ENCODE results near the gene ZNRF4. TPM values are rescaled to one million over a fixed set of nuclear protein-coding genes. Genes with fewer than 3 reads are reported as not detected.
"Not testable (repeated sequence)": the region's sequence is repeated elsewhere in the genome, so short reads cannot be mapped to it uniquely, and the experiment has no call there.

ZNRF4 gene
- total RNA-seq, 2 donors from 2014 or later: not detected

DNA sequence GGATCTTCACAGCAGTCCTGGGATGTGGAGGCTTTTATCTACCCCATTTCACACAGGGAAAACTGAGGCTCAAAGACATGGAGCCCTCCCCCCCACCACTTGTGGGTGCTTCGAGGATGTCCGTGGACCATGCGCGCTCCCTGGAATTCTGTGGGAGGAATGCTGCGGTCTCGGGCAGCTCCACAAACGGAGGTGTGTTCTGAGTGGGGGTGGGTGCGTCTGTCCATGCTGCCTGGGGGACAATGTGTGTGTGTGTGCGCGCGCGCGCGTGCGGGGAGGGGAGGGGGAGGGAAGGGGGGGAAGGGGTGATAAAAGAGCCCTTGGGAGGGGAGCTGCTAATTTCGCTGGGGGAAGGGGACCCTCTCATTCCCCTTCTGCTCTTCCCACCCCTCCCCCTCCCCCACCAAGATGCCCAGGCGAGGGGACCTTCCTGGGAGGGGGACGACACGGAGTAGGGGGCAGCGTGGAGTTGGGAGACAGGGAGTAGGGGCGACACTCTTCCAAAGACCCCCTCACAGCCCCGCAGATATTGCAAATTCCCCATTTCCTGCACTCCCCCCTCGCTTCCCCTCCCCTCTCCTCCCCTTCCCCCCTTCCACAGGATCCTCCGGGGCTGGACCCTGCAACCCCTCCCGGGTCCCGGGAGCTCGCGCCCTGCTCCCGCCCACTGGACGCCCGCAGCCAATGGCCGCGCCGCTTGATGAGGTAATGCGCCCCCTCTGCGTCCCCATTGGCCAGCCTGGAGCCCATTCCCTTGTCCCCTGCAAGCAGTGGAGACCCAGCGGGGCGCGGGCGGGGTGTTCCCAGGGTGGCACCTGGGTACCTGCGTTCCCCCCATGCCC is 18.9 kb upstream of the ZNRF4 start:
- TF ChIP-seq, protein P1, sequence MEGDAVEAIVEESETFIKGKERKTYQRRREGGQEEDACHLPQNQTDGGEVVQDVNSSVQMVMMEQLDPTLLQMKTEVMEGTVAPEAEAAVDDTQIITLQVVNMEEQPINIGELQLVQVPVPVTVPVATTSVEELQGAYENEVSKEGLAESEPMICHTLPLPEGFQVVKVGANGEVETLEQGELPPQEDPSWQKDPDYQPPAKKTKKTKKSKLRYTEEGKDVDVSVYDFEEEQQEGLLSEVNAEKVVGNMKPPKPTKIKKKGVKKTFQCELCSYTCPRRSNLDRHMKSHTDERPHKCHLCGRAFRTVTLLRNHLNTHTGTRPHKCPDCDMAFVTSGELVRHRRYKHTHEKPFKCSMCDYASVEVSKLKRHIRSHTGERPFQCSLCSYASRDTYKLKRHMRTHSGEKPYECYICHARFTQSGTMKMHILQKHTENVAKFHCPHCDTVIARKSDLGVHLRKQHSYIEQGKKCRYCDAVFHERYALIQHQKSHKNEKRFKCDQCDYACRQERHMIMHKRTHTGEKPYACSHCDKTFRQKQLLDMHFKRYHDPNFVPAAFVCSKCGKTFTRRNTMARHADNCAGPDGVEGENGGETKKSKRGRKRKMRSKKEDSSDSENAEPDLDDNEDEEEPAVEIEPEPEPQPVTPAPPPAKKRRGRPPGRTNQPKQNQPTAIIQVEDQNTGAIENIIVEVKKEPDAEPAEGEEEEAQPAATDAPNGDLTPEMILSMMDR (IDR thresholded peaks at IDR 0.05): no peak
- H3K9me3 ChIP-seq: no peaks in the 10 kb centered on the region
- H3K36me3 ChIP-seq: no peaks in the 10 kb centered on the region
- no peak overlapping the region for H3K27ac ChIP-seq
- no peak for DNase-seq
- no peak overlapping the region for H3K4me3 ChIP-seq
- intact Hi-C loops (cut with DNase I): no loop called here
- H3K27me3 ChIP-seq: no peaks in the 10 kb centered on the region
- H3K9ac ChIP-seq (ENCODE audit: low read depth in 2 of 2, low read length in 2 of 2): no peak overlapping the region
- no peaks in the 10 kb centered on the region for H3K4me1 ChIP-seq

- no peaks in the 10 kb centered on the region for H3K27me3 ChIP-seq
- intact Hi-C loops (cut with DNase I): no loop called here
- TF ChIP-seq, protein P1 (IDR thresholded peaks at IDR 0.05): no peak
- DNase-seq: no peak
- no peaks in the 10 kb centered on the region for H3K9me3 ChIP-seq
- no peak overlapping the region for H3K4me3 ChIP-seq
- H3K36me3 ChIP-seq: no peaks in the 10 kb centered on the region
- no peaks in the 10 kb centered on the region for H3K4me1 ChIP-seq
- no peak overlapping the region for H3K9ac ChIP-seq (ENCODE audit: low read depth in 2 of 2, low read length in 2 of 2)
- no peak overlapping the region for H3K27ac ChIP-seq
These were observed 18.3 kb upstream of the ZNRF4 start for GRCh38 chr19:5436948-5437306.

DNA sequence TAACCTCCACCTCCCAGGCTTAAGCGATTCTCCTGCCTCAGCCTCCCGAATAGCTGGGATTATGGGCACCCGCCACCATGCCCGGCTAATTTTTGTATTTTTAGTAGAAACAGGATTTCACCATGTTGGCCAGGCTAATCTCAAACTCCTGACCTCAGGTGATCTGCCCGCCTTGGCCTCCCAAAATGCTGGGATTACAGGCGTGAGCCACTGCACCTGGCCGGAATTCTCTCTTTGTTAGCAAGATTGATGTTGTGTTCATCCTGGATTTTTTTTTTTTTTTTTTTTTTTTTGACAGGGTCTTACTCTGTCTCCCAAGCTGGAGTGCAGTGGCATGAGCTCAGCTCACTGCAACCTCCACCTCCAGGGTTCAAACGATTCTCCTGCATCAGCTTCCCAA is 16.5 kb upstream of the ZNRF4 start:
- H3K27me3 ChIP-seq; DNase-seq; H3K4me3 ChIP-seq; H3K9me3 ChIP-seq; H3K27ac ChIP-seq; intact Hi-C loops (cut with DNase I); H3K9ac ChIP-seq (ENCODE audit: low read depth in 2 of 2, low read length in 2 of 2); H3K36me3 ChIP-seq; H3K4me1 ChIP-seq: not testable (repeated sequence)

- H3K4me3 ChIP-seq: no peak overlapping the region
- no peak overlapping the region for H3K27ac ChIP-seq
- no peaks in the 10 kb centered on the region for H3K36me3 ChIP-seq
- intact Hi-C loops (cut with DNase I): no loop called here
- H3K9ac ChIP-seq (ENCODE audit: low read depth in 2 of 2, low read length in 2 of 2): no peak overlapping the region
- no peaks in the 10 kb centered on the region for H3K27me3 ChIP-seq
- DNase-seq: no peak
- H3K4me1 ChIP-seq: no peaks in the 10 kb centered on the region
- TF ChIP-seq, protein P1 (IDR thresholded peaks at IDR 0.05): no peak
- H3K9me3 ChIP-seq: no peaks in the 10 kb centered on the region
These were observed 15.8 kb upstream of the ZNRF4 start for GRCh38 chr19:5439452-5439851.

DNA sequence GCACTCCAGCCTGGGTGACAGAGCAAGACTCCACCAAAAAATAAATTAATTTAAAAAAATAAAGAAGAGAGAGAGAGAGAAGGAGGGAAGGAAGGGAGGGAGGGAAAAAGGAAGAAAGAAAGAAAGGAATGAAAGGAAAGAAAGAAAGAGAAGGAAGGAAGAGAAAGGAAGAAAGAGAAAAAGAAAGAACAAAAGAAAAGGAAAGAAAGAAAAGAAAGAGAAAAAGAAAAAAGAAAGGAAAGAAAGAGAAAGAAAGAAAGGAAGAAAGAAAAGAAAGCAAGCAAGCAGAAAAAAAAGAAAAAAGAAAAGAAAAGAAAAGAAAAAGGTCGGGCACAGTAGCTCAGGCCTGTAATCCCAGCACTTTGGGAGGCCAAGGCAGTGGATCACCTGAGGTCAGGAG is 14.9 kb upstream of the ZNRF4 start:
- intact Hi-C loops (cut with DNase I): no loop called here
- no peak for DNase-seq
- no peaks in the 10 kb centered on the region for H3K9me3 ChIP-seq
- no peaks in the 10 kb centered on the region for H3K36me3 ChIP-seq
- no peaks in the 10 kb centered on the region for H3K4me1 ChIP-seq
- H3K27me3 ChIP-seq: no peaks in the 10 kb centered on the region
- H3K27ac ChIP-seq: no peak overlapping the region
- no peak overlapping the region for H3K9ac ChIP-seq (ENCODE audit: low read depth in 2 of 2, low read length in 2 of 2)
- TF ChIP-seq, protein P1 (IDR thresholded peaks at IDR 0.05): no peak
- H3K4me3 ChIP-seq: no peak overlapping the region

- Histone ChIP-seq H3K36me3 (no peaks in the 10 kb centered on the region), H3K27ac (no peak overlapping the region), H3K27me3 (no peaks in the 10 kb centered on the region), H3K9me3 (no peaks in the 10 kb centered on the region), H3K4me3 (no peak overlapping the region), H3K9ac (ENCODE audit: low read depth in 2 of 2, low read length in 2 of 2) (no peak overlapping the region), H3K4me1 (no peaks in the 10 kb centered on the region)
- no peak for DNase-seq
- intact Hi-C loops (cut with DNase I): no loop called here
- TF ChIP-seq, protein P1 (IDR thresholded peaks at IDR 0.05): no peak
These were observed 11.5 kb upstream of the ZNRF4 start for GRCh38 chr19:5443723-5444122.

Data from colonic mucosa (tissue), 4 donors.